Transverse colon (tissue), 4 donors: ENCODE measurements around the gene FOXP1. TPM values are rescaled to one million over a fixed set of nuclear protein-coding genes. Genes with fewer than 3 reads are reported as not detected.
A peak's percentile ranks its signal among the peaks of the same experiment; 100 is the strongest.

ENCODE experiments used
- DNase-seq: peaks from one replicate; pipeline ENCODE4 v3.0.0-alpha.2; 2019
- H3K27ac ChIP-seq, 4 donors: fragments of 200-600 bp; sonication (generic); 2 replicates each; pipeline ENCODE4 v1.5.1; 2016 to 2018; ENCODE audit warnings: inconsistent platforms in 4 of 4
- H3K27me3 ChIP-seq: fragments of 200-600 bp; sonication (generic); 2 replicates; pipeline ENCODE4 v1.5.1; 2017; ENCODE audit warnings: inconsistent platforms
- H3K36me3 ChIP-seq, 4 donors: fragments of 200-600 bp; sonication (generic); 2 replicates each; pipeline ENCODE4 v1.5.1; 2017 to 2019; ENCODE audit warnings: inconsistent platforms in 4 of 4
- H3K4me1 ChIP-seq, 4 donors: fragments of 200-600 bp; sonication (generic); 2 replicates each; pipeline ENCODE4 v1.5.1; 2017 to 2020; ENCODE audit warnings: inconsistent platforms in 4 of 4
- H3K4me3 ChIP-seq, 4 donors: fragments of 200-600 bp; sonication (generic); 1 replicate in 1 of 4; 2 replicates in 3 of 4; pipeline versions ENCODE4 v1.5.1 to v1.6.1; 2017 to 2019; ENCODE audit warnings: inconsistent platforms in 4 of 4
- H3K9me3 ChIP-seq, 2 donors: fragments of 200-600 bp; sonication (generic); 2 replicates each; pipeline ENCODE4 v1.5.1; 2017 to 2019; ENCODE audit warnings: inconsistent platforms in 2 of 2
- CTCF ChIP-seq, 5 experiments: fragments of 200-600 bp in 3 of 5; fragments of 450-650 bp in 2 of 5; sonication (generic) in 3 of 5; IDR thresholded peaks; 1 replicate in 2 of 5; 2 replicates in 3 of 5; pipeline ENCODE4 v1.5.1; 2016 to 2017; ENCODE audit warnings: antibody characterized with exemption in 5 of 5, inconsistent platforms in 3 of 5, mild to moderate bottlenecking in 2 of 5, moderate library complexity in 1 of 5
- EP300 ChIP-seq: sonication (generic); formaldehyde crosslinking; IDR thresholded peaks from one replicate; pipeline ENCODE4 v1.6.1; 2017; ENCODE audit warnings: antibody characterized with exemption, low read depth
- POLR2A ChIP-seq: fragments of 450-650 bp; IDR thresholded peaks from one replicate; pipeline ENCODE4 v1.6.1; 2016; ENCODE audit warnings: antibody characterized with exemption, mild to moderate bottlenecking, moderate library complexity
- POLR2AphosphoS5 ChIP-seq, 3 donors: sonication (generic); formaldehyde crosslinking; IDR thresholded peaks; one replicate each; pipeline ENCODE4 v1.6.1; 2016; ENCODE audit warnings: antibody characterized with exemption in 3 of 3
- WGBS, 2 donors: methylation state at CpG; one replicate each; pipeline ENCODE4 v1.1.5; 2018; ENCODE audit warnings: low coverage in 1 of 2; 5-methylcytosine and 5-hydroxymethylcytosine counted together
- in situ Hi-C, 4 donors: fragments of 200-750 bp; cut with MboI; loops; one replicate each; pipeline versions ENCODE4 v1.15.0 to v1.15.1; 2017; ENCODE audit warnings: low sequenced_read_pairs in 3 of 4, low pct_ligation_motif_present in 1 of 4, low pct_unique_long_range_greater_than_20kb in 1 of 4
- intact Hi-C: fragments of 100-400 bp; cut with DNase I; formaldehyde crosslinking; loops from one replicate; pipeline ENCODE4 v1.15.1; 2023; ENCODE audit warnings: low total_unique reads
- total RNA-seq, 4 donors: library from RNA; depleted of rRNA; stranded (reverse); fragments of >200 nt; gene quantifications; one replicate each; pipeline ENCODE4 v1.1.0, GENCODE V29; 2016

Gene FOXP1
- total RNA-seq, 4 donors from 2014 or later: 102 to 260 (median 150) TPM

DNA sequence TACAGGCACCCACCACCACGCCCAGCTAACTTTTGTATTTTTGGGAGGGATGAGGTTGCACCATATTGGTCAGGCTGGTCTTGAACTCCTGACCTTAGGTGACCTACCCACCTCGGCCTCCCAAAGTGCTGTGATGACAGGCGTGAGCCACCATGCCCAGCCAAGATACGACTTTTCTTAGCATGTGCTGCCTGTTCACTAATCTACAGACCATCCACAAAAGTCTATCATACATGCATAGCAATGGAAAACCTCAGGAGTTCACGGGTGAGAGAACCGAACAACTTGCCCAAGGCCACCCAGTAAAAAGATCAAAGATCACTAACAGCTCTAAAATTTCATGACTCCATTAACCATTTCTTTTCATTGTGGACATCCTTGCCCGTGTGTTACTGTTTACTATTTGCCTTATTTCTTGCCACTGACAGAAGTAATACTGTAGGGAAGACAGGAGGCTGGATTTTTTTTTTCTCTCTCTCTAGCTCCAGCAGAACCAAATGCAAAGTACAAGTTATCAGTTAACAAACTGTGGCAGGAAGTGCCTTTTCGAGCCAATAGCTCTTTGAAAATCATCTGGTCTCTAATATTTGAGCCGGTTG, 92.3 kb downstream of the FOXP1 start:
- no peak for TF ChIP-seq EP300
- no peak for TF ChIP-seq CTCF (IDR thresholded peaks at IDR 0.05)
- TF ChIP-seq POLR2AphosphoS5 (IDR thresholded peaks at IDR 0.05): no peak
- no peak for TF ChIP-seq POLR2A
- no peak for DNase-seq
- H3K36me3 ChIP-seq: peaks cover 0 to 12% (median 0%) of the 10 kb centered on the region in 4 donors

DNA sequence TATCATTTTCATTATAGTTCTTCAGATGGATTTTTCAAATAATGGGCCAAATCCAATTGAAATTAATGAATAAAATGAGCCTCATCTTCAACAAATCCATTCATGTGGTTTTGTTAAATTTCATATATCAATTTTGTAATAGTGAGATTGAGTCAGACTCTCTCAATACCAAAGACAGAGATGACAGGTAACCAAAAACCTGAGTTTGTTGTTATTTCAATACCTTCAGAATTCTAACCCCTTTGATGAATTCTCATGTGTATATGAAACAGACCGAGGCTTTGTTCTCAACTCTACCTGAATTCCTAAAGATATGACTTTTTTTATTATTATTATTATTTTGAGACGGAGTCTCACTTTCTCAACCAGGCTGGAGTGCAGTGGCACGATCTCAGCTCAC, 92.8 kb downstream of the FOXP1 start:
- TF ChIP-seq CTCF (IDR thresholded peaks at IDR 0.05): no peak
- no peak for TF ChIP-seq POLR2AphosphoS5 (IDR thresholded peaks at IDR 0.05)
- TF ChIP-seq POLR2A: no peak
- TF ChIP-seq EP300: no peak
- in situ Hi-C loops: no loop called here

More for the DNA sequence above, 92.3 kb downstream of the FOXP1 start:
- no peak overlapping the region for H3K4me3 ChIP-seq
- no peaks in the 10 kb centered on the region for H3K27me3 ChIP-seq
- in situ Hi-C loops (no loop called here), intact Hi-C loops (no loop called here)
- H3K4me1 ChIP-seq: peaks cover 0 to 6% (median under 1%) of the 10 kb centered on the region in 4 donors
- H3K9me3 ChIP-seq: peaks cover 0 to 8% of the 10 kb centered on the region in 2 donors
- WGBS, 2 donors: 80 to 83% methylated on average over 4 to 9 of the region's 9 CpGs
- peak overlapping the region in 1 of 4 donors; percentile 10 for H3K27ac ChIP-seq

DNA sequence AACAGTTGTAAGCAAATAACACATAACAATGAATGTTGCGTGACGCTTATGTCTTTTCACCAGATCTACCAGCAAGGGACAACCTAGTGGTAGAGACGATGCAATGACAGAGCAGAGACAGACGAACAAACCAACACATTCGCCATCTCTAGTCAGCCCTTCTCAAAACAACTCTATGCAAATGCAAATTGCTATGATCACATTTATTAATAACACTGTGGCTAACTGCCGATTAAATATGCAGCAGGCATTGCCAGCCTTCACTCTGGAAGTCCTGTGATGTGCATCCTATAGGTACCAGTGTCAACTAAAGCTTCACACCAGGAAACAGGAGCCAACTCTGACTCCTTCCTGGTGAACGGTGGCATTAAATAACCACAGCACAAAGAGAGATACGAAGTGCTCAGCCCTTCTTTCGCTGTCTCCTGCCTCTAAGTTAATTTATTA, 94.2 kb downstream of the FOXP1 start:
- in situ Hi-C loops: no loop called here
- peaks cover 0 to 8% of the 10 kb centered on the region in 2 donors for H3K9me3 ChIP-seq
- WGBS, 2 donors: 86 to 100% methylated on average over 5 to 9 of the region's 9 CpGs
- intact Hi-C loops: no loop called here
- no peaks in the 10 kb centered on the region for H3K27me3 ChIP-seq
- no peak overlapping the region for H3K27ac ChIP-seq
- H3K4me3 ChIP-seq: no peak overlapping the region
- H3K4me1 ChIP-seq: no peaks in the 10 kb centered on the region
- peaks cover 0 to 12% (median 0%) of the 10 kb centered on the region in 4 donors for H3K36me3 ChIP-seq
- TF ChIP-seq POLR2A (no peak), EP300 (no peak), CTCF (IDR thresholded peaks at IDR 0.05) (no peak), POLR2AphosphoS5 (IDR thresholded peaks at IDR 0.05) (no peak)
- no peak for DNase-seq

More for the DNA sequence above, 92.8 kb downstream of the FOXP1 start:
- no peak for DNase-seq
- Histone ChIP-seq H3K4me3 (no peak overlapping the region), H3K9me3 (peaks cover 0 to 8% of the 10 kb centered on the region in 2 donors), H3K27ac (no peak overlapping the region), H3K4me1 (peaks cover 0 to 1% (median 0%) of the 10 kb centered on the region in 4 donors), H3K27me3 (no peaks in the 10 kb centered on the region), H3K36me3 (peaks cover 0 to 12% (median 0%) of the 10 kb centered on the region in 4 donors)
- intact Hi-C loops: no loop called here
- 96 to 100% methylated on average over 3 of the region's 3 CpGs for whole genome bisulfite sequencing, 2 donors

- in situ Hi-C loops: no loop called here
- WGBS, 2 donors: 90 to 100% methylated on average over 2 to 9 of the region's 9 CpGs
- TF ChIP-seq POLR2A (no peak), POLR2AphosphoS5 (IDR thresholded peaks at IDR 0.05) (no peak), CTCF (IDR thresholded peaks at IDR 0.05) (no peak), EP300 (no peak)
- H3K27me3 ChIP-seq: no peaks in the 10 kb centered on the region
- H3K9me3 ChIP-seq: peaks cover 0 to 8% of the 10 kb centered on the region in 2 donors
- no peak overlapping the region for H3K27ac ChIP-seq
- intact Hi-C loops: no loop called here
- DNase-seq: no peak
- H3K36me3 ChIP-seq: peaks cover 0 to 12% (median 0%) of the 10 kb centered on the region in 4 donors
- H3K4me3 ChIP-seq: no peak overlapping the region
- H3K4me1 ChIP-seq: no peaks in the 10 kb centered on the region
Observed at GRCh38 chr3:71488882-71489281, 94.6 kb downstream of the FOXP1 start.
